K562 (cell line): ENCODE results near the gene GAA. TPM values are rescaled to one million over a fixed set of nuclear protein-coding genes. Genes with fewer than 3 reads are reported as not detected.
A peak's percentile ranks its signal among the peaks of the same experiment; 100 is the strongest.

Source experiments
- ATF7 ChIP-seq: fragments of 450-650 bp; IDR thresholded peaks from 2 replicates; pipeline ENCODE4 v1.7.1; 2014; ENCODE audit warnings: mild to moderate bottlenecking, moderate library complexity
- C11orf30 ChIP-seq: fragments of 450-650 bp; IDR thresholded peaks from 2 replicates; pipeline ENCODE4 v1.6.1; 2016; ENCODE audit warnings: low read depth, mild to moderate bottlenecking
- CBX1 ChIP-seq: sonication (generic); IDR thresholded peaks from 2 replicates; pipeline ENCODE4 v1.6.1; 2016; ENCODE audit warnings: antibody characterized with exemption, low read depth, mild to moderate bottlenecking
- E2F8 ChIP-seq: fragments of 450-650 bp; IDR thresholded peaks from 2 replicates; pipeline ENCODE4 v1.7.1; 2018; ENCODE audit warnings: mild to moderate bottlenecking, low read depth; ENCODE audit not compliant: partially characterized antibody
- ERF ChIP-seq: fragments of 450-650 bp; formaldehyde crosslinking; IDR thresholded peaks from 2 replicates; pipeline ENCODE4 v1.4.0; 2020; ENCODE audit warnings: mild to moderate bottlenecking, mixed read lengths
- KLF16 ChIP-seq: IDR thresholded peaks from 2 replicates; pipeline ENCODE4 v1.6.1; 2016; ENCODE audit warnings: antibody characterized with exemption
- MAFF ChIP-seq: IDR thresholded peaks from 2 replicates; pipeline ENCODE4 v1.6.1; 2012; ENCODE audit warnings: low read length, improper control_type of control experiment
- NCOA2 ChIP-seq, 2 experiments: fragments of 450-650 bp; IDR thresholded peaks; 2 replicates each; pipeline ENCODE4 v1.6.1; 2018; ENCODE audit warnings: mild to moderate bottlenecking in 2 of 2, moderate library complexity in 1 of 2; ENCODE audit not compliant: partially characterized antibody in 2 of 2
- NR2C1 ChIP-seq, 2 experiments: fragments of 450-650 bp; IDR thresholded peaks; 2 replicates each; pipeline ENCODE4 v1.6.1; 2017; ENCODE audit warnings: mild to moderate bottlenecking in 2 of 2, antibody characterized with exemption in 1 of 2, inconsistent platforms in 1 of 2, missing compliant biosample characterization in 1 of 2, missing genetic modification characterization in 1 of 2
- PRPF4 ChIP-seq: fragments of 200-400 bp; formaldehyde crosslinking; IDR thresholded peaks from one replicate; pipeline ENCODE4 v1.6.1; 2017; ENCODE audit warnings: low read length, low read depth, mild to moderate bottlenecking; ENCODE audit not compliant: insufficient read depth, poor library complexity, severe bottlenecking
- PTTG1 ChIP-seq: fragments of 450-650 bp; IDR thresholded peaks from 2 replicates; pipeline ENCODE4 v1.6.1; 2016; ENCODE audit warnings: low read depth, mild to moderate bottlenecking, missing genetic modification characterization, missing compliant biosample characterization
- RB1 ChIP-seq: fragments of 450-650 bp; IDR thresholded peaks from 2 replicates; pipeline ENCODE4 v1.6.1; 2017; ENCODE audit warnings: low read depth, mild to moderate bottlenecking
- SIRT6 ChIP-seq: IDR thresholded peaks from one replicate; pipeline ENCODE4 v1.6.1; 2012; ENCODE audit warnings: low read depth, mild to moderate bottlenecking, control low read depth, inconsistent platforms, low read length, moderate library complexity
- TEAD2 ChIP-seq: fragments of 450-650 bp; IDR thresholded peaks from 2 replicates; pipeline ENCODE4 v1.6.1; 2016; ENCODE audit warnings: missing genetic modification characterization, control low read depth, missing compliant biosample characterization
- ZBED1 ChIP-seq: IDR thresholded peaks from 2 replicates; pipeline ENCODE4 v1.6.1; 2014
- ZBTB9 ChIP-seq: fragments of 450-650 bp; formaldehyde crosslinking; IDR thresholded peaks from 2 replicates; pipeline ENCODE4 v1.4.0; 2020; ENCODE audit warnings: mild to moderate bottlenecking, moderate library complexity
- ZFX ChIP-seq: sonication (generic); formaldehyde crosslinking; IDR thresholded peaks from 2 replicates; pipeline ENCODE4 v1.8.0; 2022; ENCODE audit warnings: mild to moderate bottlenecking, missing genetic modification reagents, moderate library complexity
- ZHX1 ChIP-seq: fragments of 150-350 bp; conservative IDR thresholded peaks from 2 replicates; pipeline ENCODE4 v1.6.1; 2014; ENCODE audit warnings: low read length
- ZNF12 ChIP-seq: sonication (generic); formaldehyde crosslinking; IDR thresholded peaks from 2 replicates; pipeline ENCODE4 v1.4.0; 2020; ENCODE audit warnings: mild to moderate bottlenecking, missing genetic modification reagents
- ZNF282 ChIP-seq: sonication (generic); formaldehyde crosslinking; IDR thresholded peaks from 2 replicates; pipeline ENCODE4 v1.8.1; 2023; ENCODE audit warnings: missing genetic modification reagents
- ZNF785 ChIP-seq: fragments of 250-450 bp; sonication (Bioruptor Pico); IDR thresholded peaks from 2 replicates; pipeline ENCODE4 v1.4.0; 2020; ENCODE audit warnings: mild to moderate bottlenecking
- polyA plus RNA-seq, 8 experiments: library from polyadenylated mRNA; depleted of rRNA in 4 of 8; stranded (reverse) in 5 of 8; unstranded in 3 of 8; fragments of >200 nt; fragmentation: Nextera tagmentation in 2 of 8; fragmentation: Illumina TruSeq in 1 of 8; extraction: Ambion mirVana in 2 of 8; extraction: Trizol in 1 of 8; gene quantifications; 2 replicates each; pipeline versions ENCODE4 v1.2.1 to v1.2.3, GENCODE V29; 2011 to 2014; ENCODE audit warnings: inconsistent platforms in 1 of 8, missing spikeins in 1 of 8
- total RNA-seq, 7 experiments: library from RNA; depleted of rRNA in 6 of 7; stranded (reverse); fragments of >200 nt in 6 of 7; fragmentation: Illumina TruSeq in 2 of 7; extraction: Trizol in 2 of 7; gene quantifications; 2 replicates each; pipeline versions ENCODE4 v1.2.1 to v1.2.3, GENCODE V29; 2011 to 2021; ENCODE audit warnings: low replicate concordance in 1 of 7

Gene GAA
- total and polyA plus RNA-seq, 9 of the 15 experiments (the other 6 are each of a cell fraction or from before 2014, with no cell fraction given), result 0.15 to 6.4 (median 1.7) TPM

- no peak for TF ChIP-seq NR2C1 (IDR thresholded peaks at IDR 0.05)
- no peak for TF ChIP-seq NR2C1 (tag; IDR thresholded peaks at IDR 0.05)
- no peak; the same call in 1 of the 2 replicates for TF ChIP-seq CBX1
- no peak for TF ChIP-seq KLF16
- TF ChIP-seq ZBTB9 (CRISPR knock-in tag), result peak; percentile 47; the same call in 1 of the 2 replicates
- peak; percentile 55 for TF ChIP-seq PRPF4
- no peak for TF ChIP-seq ZNF12 (CRISPR knock-in tag)
- TF ChIP-seq PTTG1, result no peak
- TF ChIP-seq ATF7, result peak; percentile 83
- peak; percentile 58 for TF ChIP-seq C11orf30
- TF ChIP-seq TEAD2 (tag), result no peak
- TF ChIP-seq NCOA2 (IDR thresholded peaks at IDR 0.05; ENCODE audit: partially characterized antibody in 2 of 2), result no peak
- 0 out of 2 replicates have a peak, but pooled peaks have one; percentile 39 for TF ChIP-seq ERF (CRISPR knock-in tag)
- TF ChIP-seq ZHX1, result peak; percentile 91
- TF ChIP-seq RB1, result peak; percentile 46; the same call in 1 of the 2 replicates
- TF ChIP-seq ZFX (CRISPR knock-in tag), result peak; percentile 79
- TF ChIP-seq SIRT6, result no peak
- TF ChIP-seq ZNF785 (CRISPR knock-in tag), result no peak
- no peak for TF ChIP-seq E2F8
- no peak for TF ChIP-seq ZNF282
- peak; percentile 60; the same call in 1 of the 2 replicates for TF ChIP-seq MAFF
- TF ChIP-seq ZBED1, result no peak
Observed at GRCh38 chr17:80147035-80147822, 45.8 kb downstream of the GAA start, which contains the start of gene EIF4A3 (continued).
